PC-3 (cell line): ENCODE results near the gene CASP14. TPM values are rescaled to one million over a fixed set of nuclear protein-coding genes. Genes with fewer than 3 reads are reported as not detected.
"Not testable (repeated sequence)": the region's sequence is repeated elsewhere in the genome, so short reads cannot be mapped to it uniquely, and the experiment has no call there.

ENCODE experiments used
- ATAC-seq: fragments of 200-7000 bp; cut with Tn5 transposase; 2 replicates; pipeline ENCODE4 v1.9.1; 2020; ENCODE audit warnings: mild to moderate bottlenecking, moderate library complexity
- BruUV-seq: library from RNA; stranded (reverse); fragments of 400-500 nt; replicated peaks from 2 replicates; lab custom pipeline; 2021; lab: Mats Ljungman, UMichigan
- CTCF ChIA-PET: fragments of 300-600 bp; sonication (Branson Sonifier 250); formaldehyde crosslinking; loops from one replicate; lab custom pipeline; 2022; ENCODE audit warnings: antibody characterized with exemption; lab: Charles Lee
- POLR2A ChIA-PET: fragments of 300-600 bp; sonication (Branson Sonifier 250); formaldehyde crosslinking; loops from one replicate; lab custom pipeline; 2022; ENCODE audit warnings: antibody characterized with exemption; ENCODE audit not compliant: unreplicated experiment; lab: Charles Lee
- DNase-seq: peaks from one replicate; pipeline ENCODE4 v3.0.0-alpha.2; 2015
- H2AFZ ChIP-seq: fragments of 300-600 bp; sonication (generic); 2 replicates; pipeline ENCODE4 v1.6.0; 2016; ENCODE audit warnings: antibody characterized with exemption, low read length
- H3F3A ChIP-seq: fragments of 300-600 bp; sonication (generic); one replicate; pipeline ENCODE4 v1.6.0; 2017; ENCODE audit warnings: antibody characterized with exemption, low read length, control low read depth, mild to moderate bottlenecking; ENCODE audit not compliant: unreplicated experiment
- H3K27ac ChIP-seq: fragments of 300-600 bp; sonication (generic); 2 replicates; pipeline ENCODE4 v1.5.1; 2016; ENCODE audit warnings: mild to moderate bottlenecking, low read length
- H3K27me3 ChIP-seq: fragments of 300-600 bp; sonication (generic); 2 replicates; pipeline ENCODE4 v1.6.1; 2016; ENCODE audit warnings: low read length, mixed read lengths
- H3K36me3 ChIP-seq: fragments of 300-600 bp; sonication (generic); 2 replicates; pipeline ENCODE4 v1.6.1; 2016; ENCODE audit warnings: low read depth, mixed run types, low read length, mixed read lengths
- H3K4me1 ChIP-seq: fragments of 300-600 bp; sonication (generic); 2 replicates; pipeline ENCODE4 v1.5.1; 2016; ENCODE audit warnings: low read length; ENCODE audit not compliant: insufficient read depth
- H3K4me2 ChIP-seq: fragments of 300-600 bp; sonication (generic); 2 replicates; pipeline ENCODE4 v1.6.0; 2016; ENCODE audit warnings: low read length
- H3K4me3 ChIP-seq: fragments of 300-600 bp; sonication (generic); 2 replicates; pipeline ENCODE4 v1.5.1; 2016; ENCODE audit warnings: mild to moderate bottlenecking, low read length, mixed read lengths
- H3K79me2 ChIP-seq: fragments of 300-600 bp; sonication (generic); 2 replicates; pipeline ENCODE4 v1.6.1; 2017; ENCODE audit warnings: low read length, mixed read lengths
- H3K9ac ChIP-seq: fragments of 300-600 bp; sonication (generic); 2 replicates; pipeline ENCODE4 v1.6.0; 2016; ENCODE audit warnings: mild to moderate bottlenecking, low read length
- H3K9me2 ChIP-seq: fragments of 300-600 bp; sonication (generic); replicated peaks from 2 replicates; pipeline ENCODE4 v1.6.1; 2016; ENCODE audit warnings: mixed run types, low read length, mixed read lengths
- H3K9me3 ChIP-seq: fragments of 300-600 bp; sonication (generic); 2 replicates; pipeline ENCODE4 v1.6.1; 2016; ENCODE audit warnings: low read length, mixed read lengths
- H4K20me1 ChIP-seq: fragments of 300-600 bp; sonication (generic); 2 replicates; pipeline ENCODE4 v1.6.1; 2016; ENCODE audit warnings: low read length, mixed read lengths
- CTCF ChIP-seq: fragments of 300-600 bp; sonication (generic); conservative IDR thresholded peaks from 2 replicates; pipeline ENCODE4 v1.5.1; 2017; ENCODE audit warnings: antibody characterized with exemption, low read depth, mild to moderate bottlenecking, low read length
- EZH2 ChIP-seq: fragments of 300-600 bp; sonication (generic); IDR thresholded peaks from one replicate; pipeline ENCODE4 v1.6.1; 2017; ENCODE audit warnings: antibody characterized with exemption, mild to moderate bottlenecking, low read length; ENCODE audit not compliant: unreplicated experiment
- EZH2phosphoT487 ChIP-seq: fragments of 300-600 bp; sonication (generic); IDR thresholded peaks from 2 replicates; pipeline ENCODE4 v1.6.1; 2018; ENCODE audit warnings: mild to moderate bottlenecking, antibody characterized with exemption, low read length, borderline replicate concordance
- intact Hi-C: fragments of 100-400 bp; cut with micrococcal nuclease; formaldehyde crosslinking; loops from 2 replicates; pipeline ENCODE4 v1.9.0; 2023
- total RNA-seq: library from RNA; depleted of rRNA; stranded (reverse); fragments of >200 nt; gene quantifications from 2 replicates; pipeline ENCODE4 v1.2.3, GENCODE V29; 2014

The CASP14 gene
- total RNA-seq, 1 experiment from 2014 or later, result 5.0 TPM

GRCh38 chr19:15050639-15051038 lies 1.4 kb downstream of the CASP14 start:
- ChIA-PET POLR2A (no interaction called here), CTCF (no interaction called here)
- Histone ChIP-seq H3K9me3 (no peaks in the 10 kb centered on the region), H3K27me3 (no peaks in the 10 kb centered on the region), H3K79me2 (no peaks in the 10 kb centered on the region), H3K9ac (no peak overlapping the region), H3F3A (no peaks in the 10 kb centered on the region), H3K9me2 (no peaks in the 10 kb centered on the region), H3K36me3 (no peaks in the 10 kb centered on the region), H3K4me1 (peaks cover 19% of the 10 kb centered on the region), H4K20me1 (no peaks in the 10 kb centered on the region), H3K27ac (no peak overlapping the region), H3K4me2 (no peak overlapping the region), H2AFZ (no peak overlapping the region), H3K4me3 (no peak overlapping the region)
- intact Hi-C loops, result no loop called here
- ATAC-seq (no peak), DNase-seq (no peak)
- BruUV-seq, result no TSS peak
- TF ChIP-seq EZH2 (no peak), EZH2phosphoT487 (no peak), CTCF (no peak)

GRCh38 chr19:15062036-15062435 lies 12.8 kb downstream of the CASP14 start:
- Histone ChIP-seq H3K27me3 (no peaks in the 10 kb centered on the region), H3K79me2 (no peaks in the 10 kb centered on the region), H3K36me3 (no peaks in the 10 kb centered on the region), H3K9me2 (no peaks in the 10 kb centered on the region), H3F3A (no peaks in the 10 kb centered on the region), H3K9me3 (no peaks in the 10 kb centered on the region), H3K4me1 (peaks cover 12% of the 10 kb centered on the region), H3K4me2 (no peak overlapping the region), H4K20me1 (no peaks in the 10 kb centered on the region), H3K9ac (no peak overlapping the region), H3K4me3 (no peak overlapping the region), H3K27ac (no peak overlapping the region), H2AFZ (no peak overlapping the region)
- ChIA-PET CTCF (no interaction called here), POLR2A (no interaction called here)
- no TSS peak for BruUV-seq
- ATAC-seq, result no peak
- no peak for DNase-seq
- TF ChIP-seq EZH2phosphoT487, result no peak
- no peak for TF ChIP-seq CTCF
- intact Hi-C loops, result no loop called here

- H3K79me2 ChIP-seq, H3K9me2 ChIP-seq, H3K4me3 ChIP-seq, H3K9me3 ChIP-seq, H3K27me3 ChIP-seq, POLR2A ChIA-PET, BruUV-seq, CTCF ChIA-PET, H3K9ac ChIP-seq, H4K20me1 ChIP-seq, H2AFZ ChIP-seq, ATAC-seq, H3F3A ChIP-seq, H3K4me2 ChIP-seq, H3K36me3 ChIP-seq: not testable (repeated sequence)
- Histone ChIP-seq H3K4me1 (peaks cover 49% of the 10 kb centered on the region), H3K27ac (0 out of 2 replicates have a peak overlapping the region, but pooled peaks have one; percentile 17)
- DNase-seq, result peak; percentile 64
- intact Hi-C loops, result loop anchor here (10.0 kb wide), 1 partner anchor 196 kb away; no protein-coding TSS in a partner anchor
Observed at GRCh38 chr19:15070386-15070785, 21.1 kb downstream of the CASP14 start.
